GM10847 (cell line): Measurements from ENCODE around the gene TBC1D25.

Experiments
- POLR2A ChIP-seq: IDR thresholded peaks from 2 replicates; pipeline ENCODE4 v1.6.1; 2011; ENCODE audit not compliant: insufficient read length; ENCODE audit errors: extremely low read depth

The TBC1D25 gene

DNA sequence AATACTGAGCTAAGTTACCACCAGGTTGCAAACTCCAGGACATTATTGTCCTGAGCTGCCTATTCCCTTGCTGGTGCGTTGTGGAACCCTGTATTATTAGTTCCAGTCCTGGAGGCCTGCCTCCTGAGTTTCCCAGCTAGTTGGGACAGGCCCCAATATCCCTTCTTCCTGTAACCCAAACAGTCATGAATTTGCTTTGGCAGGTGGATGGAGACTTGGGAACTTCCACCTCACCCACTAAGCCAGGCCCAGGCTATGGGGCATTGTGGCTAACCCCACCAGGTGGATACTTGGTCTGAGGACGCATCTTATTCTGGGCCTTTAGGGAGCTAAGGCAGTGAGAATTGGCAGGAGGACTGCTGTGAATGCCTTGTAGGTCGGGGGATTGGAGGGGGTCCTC is 39.7 kb downstream of the TBC1D25 start:
- no peak for TF ChIP-seq POLR2A

GRCh38 chrX:48580662-48581061 is 41.1 kb downstream of the TBC1D25 start:
- TF ChIP-seq POLR2A = no peak

- TF ChIP-seq POLR2A = no peak
These were observed 45.2 kb downstream of the TBC1D25 start for GRCh38 chrX:48584698-48585097.

- no peak for TF ChIP-seq POLR2A
These were observed 50.1 kb downstream of the TBC1D25 start for GRCh38 chrX:48589482-48590162.

DNA sequence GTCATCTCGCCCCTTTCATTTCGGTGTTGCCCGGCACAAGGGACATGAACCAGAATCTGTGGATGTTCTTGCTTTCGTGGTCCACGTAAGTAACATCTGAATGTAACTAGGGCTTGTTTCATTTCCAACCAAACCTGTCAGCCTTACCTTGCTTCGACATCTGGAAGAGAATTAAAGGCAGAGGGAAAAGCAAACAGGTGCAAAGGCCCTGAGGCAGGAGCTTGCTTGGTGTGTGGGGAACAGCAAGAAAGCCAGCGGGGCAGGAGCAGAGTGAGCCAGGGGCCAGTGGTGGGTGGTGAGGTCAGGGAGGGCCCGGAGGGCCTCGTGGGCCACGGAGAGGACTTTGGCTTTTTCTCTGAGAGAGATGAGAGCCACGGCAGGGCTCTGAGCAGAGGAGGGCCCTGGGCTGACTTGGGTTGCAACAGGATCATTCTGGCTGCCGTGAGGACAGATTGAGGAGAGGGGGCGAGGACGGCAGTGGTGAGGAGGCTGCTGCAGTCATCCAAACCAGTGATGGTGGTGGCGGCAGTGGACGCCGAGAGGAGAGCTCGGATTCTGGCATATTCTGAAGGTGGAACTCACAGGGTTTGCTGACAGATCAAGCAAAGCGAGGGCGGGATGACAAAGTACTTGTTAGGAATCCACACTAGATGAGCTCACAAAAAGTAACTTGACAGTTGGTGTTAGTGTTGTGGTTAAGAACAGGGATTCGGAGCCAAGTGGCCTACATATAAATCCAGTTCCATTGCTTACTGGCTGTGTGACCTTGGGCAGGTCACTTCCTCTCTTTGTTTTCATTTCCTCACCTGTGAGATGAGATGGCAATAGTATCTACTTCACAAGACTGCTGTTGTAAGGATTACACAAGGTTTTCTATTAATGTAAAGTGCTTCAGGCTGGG is 50.9 kb downstream of the TBC1D25 start:
- TF ChIP-seq POLR2A = no peak

DNA sequence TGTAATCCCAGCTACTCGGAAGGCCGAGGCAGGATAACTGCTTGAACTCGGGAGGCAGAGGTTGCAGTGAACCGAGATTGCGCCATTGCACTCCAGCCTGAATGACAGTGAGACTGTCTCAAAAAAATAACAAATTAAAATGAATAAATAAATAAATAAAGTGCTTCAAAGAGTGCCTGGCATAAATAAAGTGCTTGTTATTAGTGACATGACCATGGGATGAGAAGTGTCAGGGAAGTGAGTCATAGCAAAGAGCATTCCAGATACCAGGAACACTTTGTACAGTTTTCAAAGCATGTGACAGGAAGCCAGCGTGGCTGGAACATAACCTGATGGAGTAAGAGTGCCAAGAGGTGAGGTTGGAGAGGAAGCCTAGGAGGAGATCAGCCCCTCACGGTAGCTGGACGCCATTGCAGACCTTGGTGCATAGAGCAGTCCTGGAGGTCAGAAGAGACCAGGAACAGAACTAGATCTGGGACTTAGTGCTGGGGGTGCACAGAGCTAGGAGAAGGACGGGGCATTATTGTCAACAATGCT is 51.8 kb downstream of the TBC1D25 start:
- no peak for TF ChIP-seq POLR2A

- TF ChIP-seq POLR2A = no peak
These were observed 53.5 kb downstream of the TBC1D25 start for GRCh38 chrX:48592971-48593370.

GRCh38 chrX:48595929-48596328 is 56.4 kb downstream of the TBC1D25 start:
- no peak for TF ChIP-seq POLR2A

GRCh38 chrX:48597353-48598264 is 58.1 kb downstream of the TBC1D25 start, which contains the start of gene WDR13:
TSS of gene WDR13 (plus strand) at chrX:48597492. CDS start at chrX:48597997, 505 bp downstream.
- TF ChIP-seq POLR2A = no peak

- TF ChIP-seq POLR2A = no peak
These were observed 59.1 kb downstream of the TBC1D25 start for GRCh38 chrX:48598614-48599013.

GRCh38 chrX:48599341-48599740 is 59.8 kb downstream of the TBC1D25 start:
- TF ChIP-seq POLR2A = no peak

- TF ChIP-seq POLR2A = no peak
These were observed 60.7 kb downstream of the TBC1D25 start for GRCh38 chrX:48600226-48600625.

GRCh38 chrX:48601741-48602394 is 62.4 kb downstream of the TBC1D25 start:
- no peak for TF ChIP-seq POLR2A

DNA sequence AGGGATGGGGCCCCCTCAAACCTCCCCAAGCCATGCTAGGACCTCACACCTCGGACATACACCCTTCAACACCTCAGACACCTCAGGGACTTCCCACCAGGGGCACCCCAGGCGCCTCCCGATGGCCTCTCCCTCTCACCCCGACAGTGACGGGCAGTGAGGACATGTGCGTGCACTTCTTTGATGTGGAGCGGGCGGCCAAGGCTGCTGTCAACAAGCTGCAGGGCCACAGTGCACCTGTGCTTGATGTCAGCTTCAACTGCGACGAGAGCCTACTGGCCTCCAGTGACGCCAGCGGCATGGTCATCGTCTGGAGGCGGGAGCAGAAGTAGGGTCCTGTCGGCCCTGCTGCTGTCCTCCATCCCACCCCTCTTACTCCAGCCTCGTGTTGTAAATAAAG is 65.2 kb downstream of the TBC1D25 start:
- no peak for TF ChIP-seq POLR2A

GRCh38 chrX:48606091-48606490 is 66.6 kb downstream of the TBC1D25 start:
- no peak for TF ChIP-seq POLR2A

DNA sequence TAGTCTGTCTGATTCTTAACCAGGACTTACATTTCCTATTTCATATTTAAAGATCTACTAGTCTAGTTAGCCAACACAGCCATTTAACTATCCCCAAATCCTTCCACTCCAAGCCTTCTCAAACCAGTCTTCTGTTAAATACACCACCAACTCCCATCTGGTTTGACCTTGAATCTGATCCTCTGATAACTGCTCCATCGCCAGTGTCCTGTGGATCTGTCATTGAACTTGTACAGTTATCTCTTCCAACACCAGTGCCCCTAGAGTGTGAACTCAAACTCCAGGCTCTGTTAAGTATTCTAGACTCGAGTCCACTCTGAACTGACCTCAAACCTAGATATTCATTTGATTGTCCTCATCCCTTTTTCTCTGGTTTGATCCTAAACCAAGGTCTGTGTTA is 72.2 kb downstream of the TBC1D25 start:
- no peak for TF ChIP-seq POLR2A
